Measurements from ENCODE around the gene ATRN. TPM values are rescaled to one million over a fixed set of nuclear protein-coding genes. Genes with fewer than 3 reads are reported as not detected.

Gene ATRN
- total and polyA plus RNA-seq, 2 donors (not counting 1 experiment from before 2014, with no cell fraction given): 5.8 to 19.5 TPM

- Mint-ChIP-seq H3K27me3 (no peaks in the 10 kb centered on the region), H3K4me1 (peaks cover 36% of the 10 kb centered on the region), H3K4me3 (peak overlapping the region; percentile 90), H3K9me3 (ENCODE audit: insufficient read depth) (no peaks in the 10 kb centered on the region), H3K27ac (peak overlapping the region; percentile 82)
- Histone ChIP-seq H3K4me1 (ENCODE audit: control insufficient read depth in 2 of 2, insufficient read depth in 2 of 2, low read length in 2 of 2) (peaks cover 25 to 35% of the 10 kb centered on the region in 2 donors), H3K27me3 (replicated peaks in 1 of 4; ENCODE audit: control extremely low read depth in 1 of 4, control insufficient read depth in 3 of 4, insufficient read depth in 4 of 4, low read length in 3 of 4) (peaks cover 0 to 2% (median 0%) of the 10 kb centered on the region in 4 experiments), H3K4me3 (ENCODE audit: control extremely low read depth in 1 of 5, extremely low read depth in 1 of 5, insufficient read depth in 1 of 5, low read depth in 2 of 5, low read length in 4 of 5) (peak overlapping the region; percentile 49 to 88 (median 72)), H2AFZ (ENCODE audit: insufficient read depth, low read depth, low read length, poor library complexity, severe bottlenecking) (peak overlapping the region; percentile 95), H3K4me2 (replicated peaks; ENCODE audit: low read depth, low read length, poor library complexity, severe bottlenecking) (peak overlapping the region; percentile 98), H4K20me1 (ENCODE audit: control insufficient read depth, insufficient read depth, low read length, poor library complexity, severe bottlenecking) (peaks cover 19% of the 10 kb centered on the region), H3K79me2 (ENCODE audit: control insufficient read depth, insufficient read depth, low read length) (peaks cover 41% of the 10 kb centered on the region), H3K36me3 (replicated peaks in 1 of 2; ENCODE audit: control extremely low read depth in 1 of 2, control insufficient read depth in 1 of 2, extremely low read depth in 1 of 2, insufficient read depth in 2 of 2, low read length in 1 of 2) (no peaks in the 10 kb centered on the region), H3K9ac (ENCODE audit: low read length) (peak overlapping the region; percentile 87), H3K27ac (ENCODE audit: low read length in 2 of 2) (no peak overlapping the region), H3K9me3 (ENCODE audit: control extremely low read depth in 1 of 3, control insufficient read depth in 2 of 3, insufficient read depth in 1 of 3, low read length in 2 of 3) (no peaks in the 10 kb centered on the region)
- CTCF ChIA-PET: no interaction called here
- intact Hi-C loops (cut with micrococcal nuclease): loop anchor here (5.0 to 10.0 kb wide), 3 partner anchors 255 to 1655 kb away; partner anchors contain the start of genes CDS2, GNRH2 and MRPS26
- ATAC-seq (ENCODE audit: low read depth): no peak
- no peak for DNase-seq
- TF ChIP-seq EZH2 (IDR thresholded peaks at IDR 0.05; ENCODE audit: borderline replicate concordance, insufficient read depth, low read depth, low read length, poor library complexity, severe bottlenecking) (no peak), CTCF (IDR thresholded peaks at IDR 0.05) (no peak)
- 96% methylated on average over 3 of the region's 3 CpGs for WGBS (ENCODE audit: insufficient coverage)
- POLR2A ChIA-PET: no interaction called here
Observed at GRCh38 chr20:3472105-3472504, 1.3 kb downstream of the ATRN start.

- ATAC-seq (ENCODE audit: low read depth) (no peak), DNase-seq (no peak)
- WGBS (ENCODE audit: insufficient coverage): 94% methylated on average over 6 of the region's 6 CpGs
- Histone ChIP-seq H3K4me3 (ENCODE audit: control extremely low read depth in 1 of 5, extremely low read depth in 1 of 5, insufficient read depth in 1 of 5, low read depth in 2 of 5, low read length in 4 of 5) (no peak overlapping the region), H3K27me3 (replicated peaks in 1 of 4; ENCODE audit: control extremely low read depth in 1 of 4, control insufficient read depth in 3 of 4, insufficient read depth in 4 of 4, low read length in 3 of 4) (no peaks in the 10 kb centered on the region), H3K9ac (ENCODE audit: low read length) (no peak overlapping the region), H3K79me2 (ENCODE audit: control insufficient read depth, insufficient read depth, low read length) (peaks cover 41% of the 10 kb centered on the region), H3K4me1 (ENCODE audit: control insufficient read depth in 2 of 2, insufficient read depth in 2 of 2, low read length in 2 of 2) (peaks cover 25 to 35% of the 10 kb centered on the region in 2 donors), H3K27ac (ENCODE audit: low read length in 2 of 2) (no peak overlapping the region), H4K20me1 (ENCODE audit: control insufficient read depth, insufficient read depth, low read length, poor library complexity, severe bottlenecking) (peaks cover 19% of the 10 kb centered on the region), H3K36me3 (replicated peaks in 1 of 2; ENCODE audit: control extremely low read depth in 1 of 2, control insufficient read depth in 1 of 2, extremely low read depth in 1 of 2, insufficient read depth in 2 of 2, low read length in 1 of 2) (no peaks in the 10 kb centered on the region), H3K4me2 (replicated peaks; ENCODE audit: low read depth, low read length, poor library complexity, severe bottlenecking) (peak overlapping the region; percentile 98), H3K9me3 (ENCODE audit: control extremely low read depth in 1 of 3, control insufficient read depth in 2 of 3, insufficient read depth in 1 of 3, low read length in 2 of 3) (no peaks in the 10 kb centered on the region), H2AFZ (ENCODE audit: insufficient read depth, low read depth, low read length, poor library complexity, severe bottlenecking) (no peak overlapping the region)
- intact Hi-C loops (cut with micrococcal nuclease): loop anchor here (5.0 to 10.0 kb wide), 3 partner anchors 256 to 1654 kb away; partner anchors contain the start of genes CDS2, GNRH2 and MRPS26
- TF ChIP-seq CTCF (IDR thresholded peaks at IDR 0.05): no peak
- TF ChIP-seq EZH2 (IDR thresholded peaks at IDR 0.05; ENCODE audit: borderline replicate concordance, insufficient read depth, low read depth, low read length, poor library complexity, severe bottlenecking): no peak
- Mint-ChIP-seq H3K9me3 (ENCODE audit: insufficient read depth) (no peaks in the 10 kb centered on the region), H3K4me1 (peaks cover 40% of the 10 kb centered on the region), H3K4me3 (peak overlapping the region; percentile 35), H3K27me3 (no peaks in the 10 kb centered on the region), H3K27ac (no peak overlapping the region)
- POLR2A ChIA-PET: no interaction called here
- CTCF ChIA-PET: no interaction called here
Observed at GRCh38 chr20:3473324-3473723, 2.5 kb downstream of the ATRN start.

Data from B cell (primary cell).